Stimulated activated CD4-positive, alpha-beta T cell treated with anti-CD3 and anti-CD28 coated beads, Interleukin-12 subunit alpha, Interleukin-12 subunit beta, amount 100 ng/mL, for 48 hours (primary cell): ENCODE results near the gene FOXP4.
A peak's percentile ranks its signal among the peaks of the same experiment; 100 is the strongest.

Experiments
- DNase-seq, 3 donors: peaks; one replicate each; pipeline ENCODE4 v3.0.0-alpha.2; 2020; ENCODE audit warnings: low read depth in 2 of 3, low spot score in 1 of 3

The FOXP4 gene

GRCh38 chr6:41545703-41546474 is at the start of gene FOXP4:
Gene FOXP4, plus strand, starts transcription at chr6:41546381. Its CDS starts 19,380 bp downstream, at chr6:41565761.
- peak; percentile 69 to 82 (median 81) for DNase-seq

- no peak for DNase-seq
Observed at GRCh38 chr6:41497573-41497972, 48.6 kb upstream of the FOXP4 start.

GRCh38 chr6:41497994-41498393 is 48.2 kb upstream of the FOXP4 start:
- no peak for DNase-seq

GRCh38 chr6:41498968-41499599 is 47.1 kb upstream of the FOXP4 start:
- DNase-seq = no peak

GRCh38 chr6:41500561-41500960 is 45.6 kb upstream of the FOXP4 start:
- no peak for DNase-seq

GRCh38 chr6:41502566-41502916 is 43.6 kb upstream of the FOXP4 start:
- DNase-seq = no peak

- DNase-seq = no peak
Observed at GRCh38 chr6:41502917-41503671, 43.1 kb upstream of the FOXP4 start.

- DNase-seq = no peak
Observed at GRCh38 chr6:41503827-41504465, 42.2 kb upstream of the FOXP4 start.

GRCh38 chr6:41504466-41505121 is 41.6 kb upstream of the FOXP4 start:
- DNase-seq = no peak

GRCh38 chr6:41505122-41506049 is 40.8 kb upstream of the FOXP4 start:
- DNase-seq = no peak

GRCh38 chr6:41508479-41508878 is 37.7 kb upstream of the FOXP4 start:
- no peak for DNase-seq

- no peak for DNase-seq
Observed at GRCh38 chr6:41509580-41509979, 36.6 kb upstream of the FOXP4 start.

GRCh38 chr6:41511443-41512060 is 34.6 kb upstream of the FOXP4 start:
- no peak for DNase-seq

GRCh38 chr6:41512146-41512701 is 34.0 kb upstream of the FOXP4 start:
- DNase-seq = no peak

GRCh38 chr6:41515995-41516394 is 30.2 kb upstream of the FOXP4 start:
- DNase-seq = no peak

- DNase-seq = no peak
Observed at GRCh38 chr6:41518118-41518517, 28.1 kb upstream of the FOXP4 start.

GRCh38 chr6:41519305-41519744 is 26.9 kb upstream of the FOXP4 start:
- no peak for DNase-seq

GRCh38 chr6:41519745-41520699 is 26.2 kb upstream of the FOXP4 start:
- DNase-seq = no peak
